ENCODE data around the gene RNF157.
A peak's percentile ranks its signal among the peaks of the same experiment; 100 is the strongest.

Gene RNF157

DNA sequence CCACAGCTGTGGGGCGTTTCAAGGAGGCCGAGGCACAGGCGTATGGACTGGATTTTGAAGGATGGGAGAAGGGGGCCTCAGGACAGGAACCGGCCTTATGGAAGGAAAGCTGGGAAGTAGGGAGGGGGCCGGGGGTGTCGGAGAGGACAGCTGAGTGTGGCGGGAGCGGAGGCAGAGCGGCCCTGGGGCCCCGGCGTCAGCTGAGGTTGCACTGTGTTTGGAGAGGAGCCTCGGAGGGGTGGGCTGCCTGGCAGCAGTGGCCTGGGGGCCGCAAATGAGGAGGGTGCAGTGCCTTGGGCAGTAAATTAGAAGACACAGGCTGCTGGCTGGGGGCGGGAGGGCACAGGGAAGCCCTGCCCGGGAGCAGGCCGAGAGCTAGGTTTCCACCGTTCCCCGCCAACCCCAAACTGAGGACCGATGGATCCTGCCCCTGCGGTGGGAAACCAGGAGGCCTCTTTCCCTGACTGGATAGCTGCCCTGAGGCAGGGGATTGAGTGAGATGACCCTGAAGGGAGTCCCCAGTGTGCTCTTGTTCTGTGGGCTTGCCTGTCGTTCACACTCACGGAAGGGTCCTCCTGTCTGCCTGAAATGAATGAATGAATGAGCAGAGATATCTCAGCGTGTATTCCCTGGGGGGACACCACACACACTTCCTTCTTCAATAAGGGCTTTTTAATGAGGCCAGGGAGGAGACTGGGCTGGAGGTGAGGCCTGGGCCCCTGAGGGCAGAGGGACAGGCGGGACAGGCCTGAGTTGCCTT lies 117.7 kb downstream of the RNF157 start:
- Histone ChIP-seq H3K27ac (ENCODE audit: low read length) (no peak overlapping the region), H2AFZ (ENCODE audit: low read length) (no peak overlapping the region), H3K9me2 (replicated peaks; ENCODE audit: insufficient read depth, low read length) (no peaks in the 10 kb centered on the region), H3K79me2 (ENCODE audit: low read length) (no peaks in the 10 kb centered on the region), H3K4me2 (ENCODE audit: low read depth, low read length) (no peak overlapping the region), H3K4me1 (ENCODE audit: low read length) (no peaks in the 10 kb centered on the region), H3K36me3 (replicated peaks; ENCODE audit: insufficient read depth, low read length) (no peaks in the 10 kb centered on the region), H3K9me3 (replicated peaks; ENCODE audit: insufficient read depth, low read length) (no peaks in the 10 kb centered on the region), H4K20me1 (ENCODE audit: insufficient read depth, low read length) (no peaks in the 10 kb centered on the region), H3K27me3 (replicated peaks; ENCODE audit: insufficient read depth, low read length) (no peaks in the 10 kb centered on the region), H3K9ac (ENCODE audit: low read length) (no peak overlapping the region), H3F3A (ENCODE audit: insufficient read depth, low read length) (no peaks in the 10 kb centered on the region), H3K4me3 (ENCODE audit: low read length) (no peak overlapping the region)
- DNase-seq: no peak
- TF ChIP-seq EZH2phosphoT487 (IDR thresholded peaks at IDR 0.05; ENCODE audit: low read length) (no peak), EZH2 (optimal IDR thresholded peaks at IDR 0.05; ENCODE audit: low read depth, low read length) (no peak)
- TF ChIP-seq, protein P1, sequence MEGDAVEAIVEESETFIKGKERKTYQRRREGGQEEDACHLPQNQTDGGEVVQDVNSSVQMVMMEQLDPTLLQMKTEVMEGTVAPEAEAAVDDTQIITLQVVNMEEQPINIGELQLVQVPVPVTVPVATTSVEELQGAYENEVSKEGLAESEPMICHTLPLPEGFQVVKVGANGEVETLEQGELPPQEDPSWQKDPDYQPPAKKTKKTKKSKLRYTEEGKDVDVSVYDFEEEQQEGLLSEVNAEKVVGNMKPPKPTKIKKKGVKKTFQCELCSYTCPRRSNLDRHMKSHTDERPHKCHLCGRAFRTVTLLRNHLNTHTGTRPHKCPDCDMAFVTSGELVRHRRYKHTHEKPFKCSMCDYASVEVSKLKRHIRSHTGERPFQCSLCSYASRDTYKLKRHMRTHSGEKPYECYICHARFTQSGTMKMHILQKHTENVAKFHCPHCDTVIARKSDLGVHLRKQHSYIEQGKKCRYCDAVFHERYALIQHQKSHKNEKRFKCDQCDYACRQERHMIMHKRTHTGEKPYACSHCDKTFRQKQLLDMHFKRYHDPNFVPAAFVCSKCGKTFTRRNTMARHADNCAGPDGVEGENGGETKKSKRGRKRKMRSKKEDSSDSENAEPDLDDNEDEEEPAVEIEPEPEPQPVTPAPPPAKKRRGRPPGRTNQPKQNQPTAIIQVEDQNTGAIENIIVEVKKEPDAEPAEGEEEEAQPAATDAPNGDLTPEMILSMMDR (IDR thresholded peaks at IDR 0.05; ENCODE audit: low read length): no peak

GRCh38 chr17:76121932-76122430 lies 118.3 kb downstream of the RNF157 start:
- Histone ChIP-seq H3K9me3 (replicated peaks; ENCODE audit: insufficient read depth, low read length) (no peaks in the 10 kb centered on the region), H3K27ac (ENCODE audit: low read length) (no peak overlapping the region), H3F3A (ENCODE audit: insufficient read depth, low read length) (no peaks in the 10 kb centered on the region), H3K27me3 (replicated peaks; ENCODE audit: insufficient read depth, low read length) (no peaks in the 10 kb centered on the region), H2AFZ (ENCODE audit: low read length) (peak overlapping the region; percentile 99), H3K4me1 (ENCODE audit: low read length) (no peaks in the 10 kb centered on the region), H3K4me3 (ENCODE audit: low read length) (peak overlapping the region; percentile 54), H3K79me2 (ENCODE audit: low read length) (no peaks in the 10 kb centered on the region), H3K36me3 (replicated peaks; ENCODE audit: insufficient read depth, low read length) (no peaks in the 10 kb centered on the region), H3K9me2 (replicated peaks; ENCODE audit: insufficient read depth, low read length) (no peaks in the 10 kb centered on the region), H3K4me2 (ENCODE audit: low read depth, low read length) (peak overlapping the region; percentile 93), H4K20me1 (ENCODE audit: insufficient read depth, low read length) (no peaks in the 10 kb centered on the region), H3K9ac (ENCODE audit: low read length) (peak overlapping the region; percentile 64; the same call in 1 of the 2 replicates)
- DNase-seq: no peak
- TF ChIP-seq, protein P1 (IDR thresholded peaks at IDR 0.05; ENCODE audit: low read length): no peak
- TF ChIP-seq EZH2 (optimal IDR thresholded peaks at IDR 0.05; ENCODE audit: low read depth, low read length) (no peak), EZH2phosphoT487 (IDR thresholded peaks at IDR 0.05; ENCODE audit: low read length) (no peak)

DNA sequence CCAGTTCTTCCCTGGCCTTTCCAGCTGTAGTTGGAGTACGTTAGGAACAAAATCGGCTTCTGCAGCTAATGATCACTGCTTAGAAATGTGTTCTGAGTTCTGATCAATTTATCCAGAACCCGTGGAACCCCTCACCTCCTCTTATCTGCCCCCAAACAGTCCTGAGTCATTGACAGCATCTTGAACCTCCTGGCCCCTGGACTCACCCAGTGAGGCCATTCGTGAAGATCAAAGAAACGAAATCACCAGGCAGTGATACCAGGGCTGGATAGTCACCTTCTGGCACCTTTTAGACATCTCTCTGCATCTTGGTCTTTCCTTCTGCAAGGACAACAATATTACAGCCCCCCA lies 119.7 kb downstream of the RNF157 start:
- H3K4me3 ChIP-seq (ENCODE audit: low read length): no peak overlapping the region
- DNase-seq: no peak
- H4K20me1 ChIP-seq (ENCODE audit: insufficient read depth, low read length): no peaks in the 10 kb centered on the region
- no peak overlapping the region for H2AFZ ChIP-seq (ENCODE audit: low read length)
- no peak overlapping the region for H3K4me2 ChIP-seq (ENCODE audit: low read depth, low read length)
- no peaks in the 10 kb centered on the region for H3K4me1 ChIP-seq (ENCODE audit: low read length)
- H3K27ac ChIP-seq (ENCODE audit: low read length): no peak overlapping the region
- no peaks in the 10 kb centered on the region for H3K79me2 ChIP-seq (ENCODE audit: low read length)
- no peak overlapping the region for H3K9ac ChIP-seq (ENCODE audit: low read length)
- H3K9me2 ChIP-seq (replicated peaks; ENCODE audit: insufficient read depth, low read length): no peaks in the 10 kb centered on the region
- H3F3A ChIP-seq (ENCODE audit: insufficient read depth, low read length): no peaks in the 10 kb centered on the region
- TF ChIP-seq, protein P1 (IDR thresholded peaks at IDR 0.05; ENCODE audit: low read length): no peak
- TF ChIP-seq EZH2phosphoT487 (IDR thresholded peaks at IDR 0.05; ENCODE audit: low read length): no peak
- no peak for TF ChIP-seq EZH2 (optimal IDR thresholded peaks at IDR 0.05; ENCODE audit: low read depth, low read length)
- no peaks in the 10 kb centered on the region for H3K9me3 ChIP-seq (replicated peaks; ENCODE audit: insufficient read depth, low read length)
- no peaks in the 10 kb centered on the region for H3K36me3 ChIP-seq (replicated peaks; ENCODE audit: insufficient read depth, low read length)
- H3K27me3 ChIP-seq (replicated peaks; ENCODE audit: insufficient read depth, low read length): no peaks in the 10 kb centered on the region

All from MM.1S (cell line).